ENCODE results near the gene VSX1.
A peak's percentile ranks its signal among the peaks of the same experiment; 100 is the strongest.

The VSX1 gene

GRCh38 chr20:25058051-25058846 lies 23.7 kb downstream of the VSX1 start, which contains the start of gene ACSS1:
ACSS1 (minus strand) TSS chr20:25058139; CDS start chr20:25058102, 37 bp downstream.
- peak within 1 kb of the TSS; percentile 50; the same call in 1 of the 2 replicates for H3K27ac ChIP-seq (ENCODE audit: extremely low read depth, low read depth, low read length)
- peak within 1 kb of the TSS; percentile 38 for H3K4me3 ChIP-seq (ENCODE audit: low read depth, low read length)
- ChIA-PET CTCF (interaction anchor here (1.5 kb wide), 1 partner anchor 64 kb away, joined by 5 read pairs; no protein-coding TSS in a partner anchor), POLR2A (no interaction called here)
- H3K36me3 ChIP-seq (ENCODE audit: control insufficient read depth in 2 of 2, insufficient read depth in 1 of 2, low read length in 2 of 2) = no peaks in the 10 kb centered on the region
- peaks cover 6% of the 10 kb centered on the region for H3K4me1 ChIP-seq (ENCODE audit: control insufficient read depth, insufficient read depth, low read length)
- H3K9me3 ChIP-seq (ENCODE audit: control insufficient read depth, insufficient read depth, low read depth, low read length) = no peaks in the 10 kb centered on the region
- TF ChIP-seq ZNF654 (tag by site-specific recombination; IDR thresholded peaks at IDR 0.05; ENCODE audit: low read depth) (no peak), KLF17 (tag by site-specific recombination; IDR thresholded peaks at IDR 0.05) (peak; percentile 67), ZFP69B (tag by site-specific recombination; IDR thresholded peaks at IDR 0.05) (peak; percentile 79; the same call in 1 of the 2 replicates), KLF7 (tag by site-specific recombination; IDR thresholded peaks at IDR 0.05; ENCODE audit: borderline replicate concordance) (peak; percentile 66; the same call in 1 of the 2 replicates), ZXDB (tag by site-specific recombination; IDR thresholded peaks at IDR 0.05) (peak; percentile 31), ZBTB11 (tag by site-specific recombination; conservative IDR thresholded peaks at IDR 0.05; ENCODE audit: low read depth) (0 out of 2 replicates have a peak, but pooled peaks have one; percentile 22), KLF8 (tag by site-specific recombination; IDR thresholded peaks at IDR 0.05) (peak; percentile 70; the same call in 1 of the 2 replicates), SP2 (tag by site-specific recombination; IDR thresholded peaks at IDR 0.05) (peak; percentile 60), KLF10 (tag by site-specific recombination; IDR thresholded peaks at IDR 0.05) (peak; percentile 67; the same call in 1 of the 2 replicates), KLF9 (tag by site-specific recombination; IDR thresholded peaks at IDR 0.05; ENCODE audit: low read depth) (peak; percentile 78), ZBTB17 (tag by site-specific recombination; IDR thresholded peaks at IDR 0.05) (peak; percentile 47), PATZ1 (tag by site-specific recombination; IDR thresholded peaks at IDR 0.05) (peak; percentile 70), ZNF488 (tag by site-specific recombination; IDR thresholded peaks at IDR 0.05) (no peak), ZEB2 (tag by site-specific recombination; IDR thresholded peaks at IDR 0.05) (peak; percentile 12; the same call in 1 of the 2 replicates), ZNF561 (tag by site-specific recombination; IDR thresholded peaks at IDR 0.05; ENCODE audit: borderline replicate concordance) (no peak), ZNF366 (tag by site-specific recombination; conservative IDR thresholded peaks at IDR 0.05) (0 out of 2 replicates have a peak, but pooled peaks have one; percentile 31), ZNF138 (tag by site-specific recombination; IDR thresholded peaks at IDR 0.05; ENCODE audit: borderline replicate concordance) (no peak), ZNF335 (tag by site-specific recombination; conservative IDR thresholded peaks at IDR 0.05) (peak; percentile 59), ZBTB10 (tag by site-specific recombination; IDR thresholded peaks at IDR 0.05) (peak; percentile 42; the same call in 1 of the 2 replicates), ZNF692 (tag by site-specific recombination; IDR thresholded peaks at IDR 0.05) (peak; percentile 71; the same call in 1 of the 2 replicates), ZNF670 (tag by site-specific recombination; IDR thresholded peaks at IDR 0.05; ENCODE audit: low read depth) (no peak), GLIS1 (tag by site-specific recombination; IDR thresholded peaks at IDR 0.05) (peak; percentile 33; the same call in 1 of the 2 replicates), ZNF341 (tag by site-specific recombination; IDR thresholded peaks at IDR 0.05; ENCODE audit: low read depth) (peak; percentile 71)

All from HEK293 (cell line).